HG03575 (cell line): ENCODE measurements around the gene DET1.
A peak's percentile ranks its signal among the peaks of the same experiment; 100 is the strongest.
"Not testable (repeated sequence)": the region's sequence is repeated elsewhere in the genome, so short reads cannot be mapped to it uniquely, and the experiment has no call there.

Source experiments
- ATAC-seq: cut with Tn5 transposase; IDR thresholded peaks from one replicate; pipeline ENCODE4 v1.9.1; 2021; ENCODE audit not compliant: unreplicated experiment, insufficient number of reproducible peaks, low FRiP score; ENCODE audit errors: extremely low read depth

DET1 gene

DNA sequence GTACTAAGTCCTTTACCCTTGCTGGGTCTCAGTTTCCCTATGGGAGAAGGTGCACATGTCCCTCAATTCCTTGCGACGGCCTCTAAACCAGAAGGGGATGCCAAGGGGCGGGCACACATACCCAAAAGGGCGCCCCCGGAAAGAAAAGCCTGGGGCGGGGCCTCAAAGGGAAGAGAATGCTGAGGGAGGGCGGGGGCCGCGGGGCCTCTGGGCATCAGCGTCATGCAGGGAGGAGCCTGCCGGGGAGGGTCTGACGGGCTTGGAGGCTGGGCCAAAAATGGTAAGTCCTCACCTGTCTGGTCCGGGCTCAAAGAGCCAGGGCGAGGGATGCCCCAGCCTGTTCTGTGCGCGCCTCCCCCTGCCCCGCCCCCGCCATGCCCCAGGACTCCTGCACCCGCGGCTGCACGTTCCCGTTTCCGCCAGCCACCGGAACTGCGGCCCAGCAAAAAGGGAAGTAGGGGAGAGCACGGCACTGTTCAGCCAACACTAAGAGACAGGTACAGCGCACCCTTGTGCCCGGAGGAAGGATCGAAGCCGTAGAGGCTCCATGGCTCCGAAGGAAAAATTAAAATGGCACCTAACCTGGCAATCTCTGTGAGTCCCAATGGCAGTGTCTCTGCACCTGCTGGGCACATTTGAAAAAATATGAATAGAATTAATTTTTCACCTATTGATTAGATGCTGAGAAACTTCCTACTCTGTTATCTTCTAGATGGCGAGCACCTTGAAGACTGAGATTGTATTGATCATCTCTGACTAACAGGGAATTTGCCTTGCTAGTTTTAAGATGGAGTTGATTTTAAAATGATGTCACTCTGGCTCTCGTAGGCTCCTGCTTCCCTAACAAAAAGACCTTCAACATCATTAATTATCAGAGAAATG is at the start of gene DET1:
DET1 (minus strand) TSS at position 434 of the 882 bp plus-strand sequence. CDS start 14,976 bp downstream, outside the sequence.
- ATAC-seq: peak; percentile 99

DNA sequence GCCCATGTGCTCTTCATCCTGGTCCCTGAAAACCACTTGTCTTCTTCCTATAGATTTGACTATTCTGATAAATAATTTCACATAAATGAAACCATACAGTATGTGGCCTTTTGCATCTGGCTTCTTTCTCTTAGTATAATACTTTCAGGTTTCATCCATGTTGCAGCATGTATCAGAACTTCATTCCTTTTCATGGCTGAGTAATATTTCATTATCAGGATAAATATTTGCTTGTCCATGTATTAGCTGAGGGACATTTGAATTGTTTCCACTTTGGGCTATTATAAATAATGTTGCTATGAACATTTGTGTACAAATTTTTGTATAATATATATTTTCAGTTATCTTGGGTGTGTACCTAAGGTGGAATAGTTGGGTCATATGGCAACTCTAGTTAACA is 44.9 kb upstream of the DET1 start:
- ATAC-seq: no peak

DNA sequence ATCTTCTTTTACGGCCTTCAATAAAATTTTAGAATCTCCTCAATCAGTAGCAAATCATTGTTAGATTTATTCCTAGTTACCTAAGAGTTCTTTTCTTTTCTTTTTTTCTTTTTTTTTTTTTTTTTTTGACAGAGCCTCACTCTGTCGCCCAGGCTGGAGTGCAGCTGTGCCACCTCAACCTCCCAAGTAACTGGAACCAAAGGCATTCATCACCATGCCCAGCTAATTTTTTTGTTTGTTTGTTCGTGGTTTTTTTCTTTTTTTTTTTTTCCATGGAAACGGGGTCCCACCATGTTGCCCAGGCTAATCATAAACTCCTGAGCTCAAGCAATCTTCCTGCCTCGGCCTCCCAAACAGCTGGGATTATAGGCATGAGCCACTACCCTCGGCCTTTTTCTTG is 44.3 kb upstream of the DET1 start:
- no peak for ATAC-seq

GRCh38 chr15:88586401-88587162 is 40.1 kb upstream of the DET1 start:
- ATAC-seq: no peak

GRCh38 chr15:88580532-88580931 is 34.1 kb upstream of the DET1 start:
- no peak for ATAC-seq

GRCh38 chr15:88579322-88579721 is 32.8 kb upstream of the DET1 start:
- ATAC-seq: no peak

- ATAC-seq: no peak
Observed at GRCh38 chr15:88574655-88575054, 28.2 kb upstream of the DET1 start.

DNA sequence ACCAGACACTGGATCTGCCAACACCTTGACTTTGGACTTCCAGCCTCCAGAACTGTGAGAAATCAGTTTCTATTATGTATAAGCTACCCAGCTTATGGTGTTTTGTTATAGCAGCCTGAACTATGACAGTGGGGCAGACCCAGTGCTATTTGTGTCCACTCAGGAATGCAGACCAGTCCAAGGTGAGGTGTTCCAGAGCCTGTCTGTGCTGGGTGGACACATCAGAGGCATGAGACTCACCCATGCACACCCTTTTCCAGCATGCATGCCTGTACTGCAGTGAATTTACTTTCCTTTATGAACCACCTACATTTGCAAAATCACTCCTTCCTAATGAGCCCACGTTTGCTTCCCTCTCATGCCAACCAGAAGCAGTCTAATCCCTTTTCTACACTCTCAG is 27.6 kb upstream of the DET1 start:
- no peak for ATAC-seq

GRCh38 chr15:88571852-88572259 is 25.4 kb upstream of the DET1 start:
- ATAC-seq: no peak

DNA sequence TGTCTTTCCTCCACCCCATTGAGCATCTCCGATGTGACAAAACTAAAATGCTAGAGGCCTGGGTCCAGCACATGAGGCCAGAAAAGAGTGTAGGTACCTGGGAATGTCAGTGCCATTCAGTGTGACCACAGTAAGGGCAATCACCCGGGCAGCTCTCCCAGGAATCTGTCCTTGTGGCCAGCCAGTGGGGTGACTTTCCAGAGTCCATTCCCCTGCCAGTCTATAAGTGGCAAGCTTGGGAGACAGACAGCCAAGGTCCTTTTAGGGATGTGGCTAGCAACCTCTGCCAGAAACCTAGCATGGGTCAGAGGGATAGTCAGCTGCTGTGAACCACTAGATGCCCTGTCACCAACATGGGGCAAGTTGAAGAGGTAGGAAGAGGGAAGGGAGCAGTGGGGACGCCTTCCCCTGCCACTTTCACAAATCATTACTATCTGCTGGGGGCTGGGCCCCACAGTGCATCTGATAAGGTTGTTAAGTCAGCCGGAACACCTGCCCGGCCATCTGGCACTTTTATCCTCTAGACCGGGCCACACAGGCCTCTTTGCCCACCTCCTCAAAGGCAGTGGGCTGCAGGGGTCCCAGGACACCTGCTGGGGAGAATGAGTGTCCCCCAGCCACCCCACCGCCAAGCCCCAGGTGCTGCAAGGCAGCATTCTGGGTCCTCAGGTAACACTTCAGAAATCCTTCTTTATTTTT is 24.8 kb upstream of the DET1 start:
- no peak for ATAC-seq

GRCh38 chr15:88568589-88568988 is 22.1 kb upstream of the DET1 start:
- ATAC-seq: no peak

- no peak for ATAC-seq
Observed at GRCh38 chr15:88564741-88565140, 18.3 kb upstream of the DET1 start.

- no peak for ATAC-seq
Observed at GRCh38 chr15:88563638-88564037, 17.2 kb upstream of the DET1 start.

DNA sequence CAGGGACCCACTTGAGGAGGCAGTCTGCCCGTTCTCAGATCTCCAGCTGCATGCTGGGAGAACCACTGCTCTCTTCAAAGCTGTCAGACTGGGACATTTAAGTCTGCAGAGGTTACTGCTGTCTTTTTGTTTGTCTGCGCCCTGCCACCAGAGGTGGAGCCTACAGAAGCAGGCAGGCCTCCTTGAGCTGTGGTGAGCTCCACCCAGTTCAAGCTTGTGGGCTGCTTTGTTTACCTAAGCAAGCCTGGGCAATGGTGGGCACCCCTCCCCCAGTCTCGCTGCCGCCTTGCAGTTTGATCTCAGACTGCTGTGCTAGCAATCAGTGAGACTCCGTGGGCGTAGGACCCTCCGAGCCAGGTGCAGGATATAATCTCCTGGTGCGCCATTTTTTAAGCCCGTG is 13.1 kb upstream of the DET1 start:
- ATAC-seq: not testable (repeated sequence)

- ATAC-seq: not testable (repeated sequence)
Observed at GRCh38 chr15:88558026-88558425, 11.5 kb upstream of the DET1 start.

- not testable (repeated sequence) for ATAC-seq
Observed at GRCh38 chr15:88548009-88548408, 1.5 kb upstream of the DET1 start.

DNA sequence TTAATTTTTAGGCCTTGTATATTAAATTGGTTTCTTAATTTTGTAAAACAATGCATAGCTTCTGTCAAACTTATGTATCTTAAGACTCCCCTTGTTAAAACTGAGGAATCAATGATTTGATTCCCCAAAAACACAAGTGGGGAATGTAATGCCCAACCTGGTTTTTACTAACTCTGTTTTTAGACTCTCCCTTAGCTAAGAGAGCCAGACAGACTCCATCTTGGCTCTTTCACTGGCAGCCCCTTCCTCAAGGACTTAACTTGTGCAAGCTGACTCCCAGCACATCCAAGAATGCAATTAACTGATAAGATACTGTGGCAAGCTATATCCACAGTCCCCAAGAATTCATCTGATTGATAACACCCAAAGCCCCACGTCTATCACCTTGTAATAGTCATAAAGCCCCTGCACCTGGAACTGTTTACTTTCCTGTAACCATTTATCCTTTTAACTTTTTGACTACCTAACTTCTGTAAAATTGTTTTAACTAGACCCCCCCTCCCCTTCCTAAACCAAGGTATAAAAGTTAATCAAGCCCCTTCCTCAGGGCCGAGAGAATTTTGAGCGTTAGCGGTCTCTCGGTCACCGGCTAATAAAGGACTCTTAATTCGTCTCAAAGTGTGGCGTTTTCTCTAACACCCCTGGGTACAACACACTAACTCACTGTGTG is 768 bp downstream of the DET1 start:
- ATAC-seq: not testable (repeated sequence)

DNA sequence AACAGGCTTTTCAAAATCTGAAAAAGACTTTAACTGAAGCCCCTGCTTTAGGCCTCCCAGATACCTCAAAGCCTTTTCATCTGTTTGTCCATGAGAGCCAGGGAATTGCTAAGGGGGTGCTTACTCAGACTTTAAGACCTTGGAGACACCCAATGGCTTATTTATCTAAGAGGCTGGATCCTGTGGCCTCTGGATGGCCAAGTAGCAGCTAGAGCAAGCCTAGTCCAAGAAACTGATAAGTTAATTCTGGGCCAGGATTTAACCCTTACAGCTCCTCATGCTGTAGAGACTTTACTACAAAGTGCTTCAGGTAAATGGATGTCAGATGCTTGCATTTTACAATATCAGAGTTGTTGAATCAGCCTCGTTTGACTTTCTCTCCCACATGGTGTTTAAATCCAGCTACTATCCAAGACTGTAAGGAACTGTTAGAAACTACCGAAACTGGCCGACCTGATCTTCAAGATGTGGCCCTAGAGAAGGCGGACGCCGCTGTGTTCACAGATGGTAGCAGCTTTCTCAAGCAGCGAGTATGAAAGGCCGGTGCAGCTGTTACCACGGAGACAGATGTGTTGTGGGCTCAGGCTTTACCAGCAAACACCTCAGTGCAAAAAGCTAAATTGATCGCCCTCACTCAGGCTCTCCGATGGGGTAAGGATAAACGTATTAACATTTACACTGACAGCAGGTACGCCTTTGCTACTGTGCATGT is 3.3 kb downstream of the DET1 start:
- no peak for ATAC-seq
